Activated T-cell treated with anti-CD3 and anti-CD28 coated beads, Interleukin-2, amount 50 U/mL, for 48 hours (primary cell): ENCODE measurements around the gene UBQLNL.

Experiments used
- DNase-seq, 2 experiments: peaks; one replicate each; pipeline ENCODE4 v3.0.0-alpha.2; 2020

Gene UBQLNL, protein sequence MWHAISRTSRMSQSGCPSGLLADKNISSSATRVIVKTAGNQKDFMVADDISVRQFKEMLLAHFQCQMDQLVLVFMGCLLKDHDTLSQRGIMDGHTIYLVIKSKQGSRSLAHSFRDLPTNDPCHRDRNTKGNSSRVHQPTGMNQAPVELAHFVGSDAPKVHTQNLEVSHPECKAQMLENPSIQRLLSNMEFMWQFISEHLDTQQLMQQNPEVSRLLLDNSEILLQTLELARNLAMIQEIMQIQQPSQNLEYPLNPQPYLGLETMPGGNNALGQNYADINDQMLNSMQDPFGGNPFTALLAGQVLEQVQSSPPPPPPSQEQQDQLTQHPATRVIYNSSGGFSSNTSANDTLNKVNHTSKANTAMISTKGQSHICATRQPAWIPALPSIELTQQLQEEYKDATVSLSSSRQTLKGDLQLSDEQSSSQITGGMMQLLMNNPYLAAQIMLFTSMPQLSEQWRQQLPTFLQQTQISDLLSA

DNA sequence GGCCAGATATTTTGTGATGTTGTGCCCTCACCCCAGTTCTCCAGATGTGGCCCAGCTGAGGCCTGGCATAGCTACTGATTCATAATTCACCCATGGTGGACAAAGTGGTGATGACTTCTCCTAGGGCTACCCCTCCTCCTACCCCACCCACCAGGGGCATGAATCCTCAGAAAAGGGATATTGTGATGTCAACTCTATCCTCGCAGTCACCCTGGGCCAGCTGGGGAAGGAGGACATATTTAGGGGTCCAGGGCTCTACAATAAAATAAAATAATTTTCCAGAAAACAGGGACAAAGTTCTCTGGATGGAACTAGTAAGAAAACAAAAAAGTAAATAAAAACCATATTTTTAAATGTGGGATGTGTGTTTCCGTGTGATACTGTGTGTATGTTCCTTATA is at the start of gene UBQLNL:
Gene UBQLNL (minus strand): TSS at position 101 of the 400 bp plus-strand sequence. CDS start 258 bp downstream, outside the sequence.
- DNase-seq: no peak

DNA sequence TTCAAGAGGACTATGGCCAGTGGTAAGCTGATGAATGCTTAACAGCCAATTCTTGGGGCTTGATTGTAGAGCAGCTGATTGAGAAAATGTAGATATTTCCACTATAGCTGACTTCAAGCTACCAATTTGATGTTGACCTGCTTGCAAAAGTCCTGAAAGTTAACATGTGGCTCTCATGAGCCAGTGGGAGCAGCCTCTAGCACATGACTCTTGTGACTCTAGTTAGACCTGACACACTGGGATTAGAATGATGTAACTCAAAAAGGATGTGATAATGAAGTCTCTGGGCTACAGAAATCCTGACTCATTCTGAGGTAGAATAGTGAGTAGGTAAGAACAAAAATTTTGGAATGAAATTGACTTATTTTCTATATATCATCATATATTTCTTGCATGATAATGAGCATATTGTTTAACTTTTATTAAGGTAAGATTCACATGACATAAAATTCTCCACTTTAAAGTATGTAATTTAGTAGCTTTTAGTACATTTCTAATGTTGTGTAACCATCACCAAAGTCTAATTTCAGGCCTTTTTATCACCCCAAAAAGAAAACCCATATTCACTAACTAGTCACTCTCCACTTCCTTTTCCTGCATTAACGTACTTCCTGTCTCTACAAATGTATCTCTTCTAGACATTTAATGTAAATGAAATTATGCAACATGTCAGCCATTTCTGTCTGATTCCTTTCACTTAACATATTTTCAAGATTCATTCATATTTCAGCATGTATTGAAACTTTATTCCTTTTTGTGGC is 47.9 kb upstream of the UBQLNL start:
- no peak for DNase-seq

DNA sequence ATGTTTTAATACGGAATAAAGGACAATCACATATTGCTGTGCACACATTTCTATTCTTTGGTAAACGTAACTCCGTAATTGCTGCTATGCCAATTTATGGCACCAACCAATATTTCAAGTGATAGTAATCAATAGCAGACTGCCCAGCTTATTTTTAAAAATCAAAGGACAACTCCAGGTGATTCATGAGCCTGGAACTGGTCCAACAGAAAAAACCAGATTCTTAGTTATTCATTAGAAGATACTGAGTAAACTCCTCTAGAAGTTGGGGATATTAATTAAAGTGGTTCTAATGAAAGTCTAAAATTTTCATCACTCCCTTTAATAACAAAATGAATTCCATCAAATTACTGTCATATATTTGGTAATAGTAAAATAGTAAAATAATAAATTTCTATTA is 41.3 kb upstream of the UBQLNL start:
- DNase-seq: no peak

DNA sequence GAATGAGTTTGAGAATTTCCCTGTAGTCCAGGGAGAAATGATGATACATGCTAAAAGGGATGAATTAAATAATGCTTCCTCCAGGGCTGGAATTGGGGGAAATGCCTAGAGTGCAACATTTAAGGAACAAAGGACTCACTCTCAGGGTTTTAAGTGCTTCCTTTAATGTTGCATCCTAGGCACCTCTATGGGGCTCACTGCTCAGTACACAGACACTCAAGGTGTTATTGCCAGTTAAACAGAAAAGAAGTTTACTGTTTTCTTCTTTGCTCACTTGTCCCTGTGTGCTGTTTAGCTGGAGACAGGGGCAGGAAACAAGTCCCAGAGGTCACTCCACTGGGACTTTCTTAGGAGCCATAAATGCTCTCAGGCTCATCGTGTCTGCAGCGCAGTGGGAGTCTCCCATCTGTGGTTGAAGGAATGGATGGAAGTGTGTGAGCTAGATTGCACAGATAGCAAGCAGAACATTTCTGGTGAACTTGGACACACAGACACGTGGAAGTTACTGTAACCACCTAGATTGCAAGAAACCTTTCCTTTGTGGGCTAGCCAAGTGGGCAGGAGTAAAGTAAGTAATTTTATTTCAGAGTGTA is 40.2 kb upstream of the UBQLNL start:
- DNase-seq: no peak

DNA sequence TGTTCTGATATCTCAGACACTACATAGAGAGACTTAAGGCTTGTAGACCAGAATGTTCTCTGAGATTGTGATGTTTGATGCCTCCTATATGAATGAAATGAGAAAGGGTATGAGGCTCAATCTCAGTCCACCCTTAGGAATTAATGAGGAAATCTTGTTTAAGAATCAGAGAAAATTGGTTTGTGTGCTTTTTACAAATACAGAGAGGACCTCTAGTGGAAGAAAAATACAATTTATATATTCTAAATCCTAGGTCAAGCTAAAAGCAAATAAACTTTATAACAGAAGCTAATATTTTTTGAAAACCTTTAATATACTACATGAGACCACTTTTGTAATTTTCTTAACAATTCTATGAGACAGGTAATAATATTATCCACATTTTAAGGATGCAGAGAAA is 36.8 kb upstream of the UBQLNL start:
- DNase-seq: no peak

DNA sequence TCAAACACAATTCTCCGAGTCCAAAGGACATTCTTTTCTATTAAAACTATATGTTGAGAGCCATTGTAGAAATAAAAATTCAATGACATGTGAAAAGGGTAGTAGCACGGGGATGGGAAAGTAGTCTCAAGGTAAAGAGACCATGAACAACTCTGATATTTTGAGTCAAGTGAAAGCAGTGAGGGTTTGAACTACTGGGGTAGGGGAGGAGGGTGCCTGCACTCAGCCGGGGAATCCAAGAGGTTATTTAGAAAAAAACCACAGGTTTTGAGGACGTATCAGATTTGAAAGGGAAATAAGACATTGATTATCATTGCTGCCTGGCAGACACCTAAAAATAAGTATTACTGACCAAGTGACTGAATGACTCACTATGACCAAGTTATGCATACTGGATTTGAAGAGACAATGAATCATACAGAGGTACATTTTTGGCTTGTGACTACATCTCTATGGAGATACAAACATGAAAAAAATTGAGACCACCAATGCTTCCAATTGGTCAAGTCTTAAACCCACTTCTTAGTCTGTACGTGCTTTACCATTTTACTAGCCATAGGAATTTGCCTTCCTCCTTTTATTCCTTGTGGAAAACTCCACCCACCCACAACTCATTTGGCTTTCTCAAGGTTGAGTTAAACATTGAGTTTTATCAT is 34.1 kb upstream of the UBQLNL start:
- DNase-seq: no peak

DNA sequence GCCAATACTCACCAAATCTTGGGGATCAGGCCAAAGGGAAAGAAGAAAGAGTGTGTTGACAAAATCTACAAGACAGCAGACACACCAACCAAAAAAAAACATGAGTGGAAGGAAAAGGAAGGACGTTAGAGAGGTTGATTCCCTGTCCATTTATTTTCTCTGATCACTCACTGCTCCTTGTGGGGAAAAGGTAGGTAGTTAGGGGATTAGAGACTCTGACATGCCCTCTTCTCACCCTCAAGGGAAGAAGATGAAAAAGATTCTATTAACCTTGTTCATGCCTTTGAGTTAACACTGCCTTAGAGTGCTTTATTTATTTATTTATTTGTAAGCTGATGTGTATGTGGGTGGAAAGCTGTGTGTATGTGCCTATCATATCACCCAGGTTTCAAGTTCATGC is 31.9 kb upstream of the UBQLNL start, which contains the start of gene OR52H1:
Gene OR52H1 (minus strand): TSS at position 101 of the 400 bp plus-strand sequence. CDS start 3,035 bp downstream, outside the sequence.
- no peak for DNase-seq

DNA sequence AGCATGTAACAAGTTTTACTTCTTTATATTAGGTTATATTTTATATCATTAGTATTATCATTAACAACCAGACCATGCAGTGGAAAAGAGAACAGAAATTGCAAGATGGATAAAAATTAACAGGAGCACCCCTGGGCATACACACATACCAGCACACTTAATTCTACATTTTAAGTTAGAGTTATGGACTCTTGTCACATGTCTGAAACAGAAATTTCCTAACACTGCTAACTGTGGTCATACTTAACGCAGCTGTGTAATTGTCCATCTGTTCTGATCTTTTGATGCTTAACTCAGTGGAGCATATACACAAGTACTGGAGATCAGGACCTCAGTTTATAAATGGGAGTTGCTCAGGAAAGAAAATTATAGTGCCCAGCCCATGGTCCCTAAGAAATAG is 31.5 kb upstream of the UBQLNL start:
- DNase-seq: no peak

DNA sequence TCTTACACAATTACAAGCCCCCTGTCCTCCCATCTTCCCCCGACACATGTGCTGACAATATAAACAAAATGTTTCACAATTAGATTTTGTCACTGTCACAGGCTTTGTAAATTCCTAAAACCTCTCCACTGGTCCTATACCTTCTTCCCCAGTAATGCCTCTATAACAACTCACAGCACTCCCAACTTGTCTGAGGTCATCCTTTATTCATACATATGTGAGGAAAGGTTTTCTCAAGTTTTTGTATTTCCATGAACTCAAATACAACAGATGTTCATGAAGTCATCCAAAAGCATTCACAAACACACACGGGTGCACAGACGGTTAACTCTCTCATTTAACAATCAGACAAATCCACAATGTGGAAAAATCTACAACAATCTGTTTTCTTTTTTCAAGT is 30.0 kb upstream of the UBQLNL start:
- DNase-seq: no peak

DNA sequence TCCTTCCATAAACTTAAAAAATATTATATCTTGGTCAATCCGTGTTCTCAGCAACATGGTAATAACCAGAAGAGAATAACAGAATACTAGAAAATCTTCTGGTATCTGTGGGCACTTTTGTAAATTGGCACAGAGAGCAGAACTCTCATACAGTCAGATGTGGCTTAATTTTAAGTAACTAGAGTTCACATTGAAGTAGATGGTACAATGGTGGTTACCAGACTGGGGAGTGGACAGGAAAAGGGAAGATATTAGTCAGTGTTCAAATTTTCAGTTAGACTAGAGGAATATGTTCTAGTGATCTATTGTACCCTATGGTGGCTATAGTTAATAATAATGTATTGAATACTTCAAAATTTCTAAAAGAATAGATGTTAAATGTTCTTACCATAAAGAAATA is 24.9 kb upstream of the UBQLNL start:
- DNase-seq: no peak

DNA sequence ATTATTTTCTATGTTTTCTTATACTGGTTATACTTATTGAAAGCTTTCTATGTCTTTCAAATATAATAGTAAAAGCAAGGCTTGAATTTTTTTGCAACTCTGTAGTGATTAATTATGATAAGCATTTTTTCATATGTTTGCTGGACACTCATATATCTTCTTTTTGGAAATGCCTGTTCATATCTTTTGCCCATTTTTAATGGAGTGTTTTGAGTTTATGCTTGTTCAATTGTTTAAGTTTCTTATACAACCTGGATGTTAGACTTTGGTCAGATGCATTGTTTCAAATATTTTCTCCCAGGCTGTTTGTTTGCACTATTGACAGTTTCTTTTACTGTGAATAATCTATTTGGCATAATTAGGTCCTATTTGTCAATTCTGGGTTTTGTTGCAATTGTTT is 20.0 kb upstream of the UBQLNL start:
- no peak for DNase-seq

DNA sequence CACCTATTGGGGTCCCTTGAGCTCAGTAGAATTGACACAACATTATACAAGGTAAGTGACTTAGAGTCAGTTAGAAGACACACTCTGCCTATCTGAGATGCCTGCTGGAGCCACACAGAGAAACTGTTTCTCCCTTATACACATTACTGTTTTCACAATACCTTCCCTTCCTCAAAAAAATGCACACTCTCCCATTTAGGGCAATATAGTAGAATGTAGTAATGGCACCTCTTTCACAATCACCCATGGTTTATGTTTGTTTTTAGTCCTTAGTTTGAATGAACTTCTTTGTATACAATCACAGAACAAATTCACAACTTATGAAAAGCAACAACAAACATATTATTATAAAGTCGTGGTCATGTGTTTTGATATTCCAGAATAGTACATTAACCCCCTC is 17.5 kb upstream of the UBQLNL start:
- no peak for DNase-seq

DNA sequence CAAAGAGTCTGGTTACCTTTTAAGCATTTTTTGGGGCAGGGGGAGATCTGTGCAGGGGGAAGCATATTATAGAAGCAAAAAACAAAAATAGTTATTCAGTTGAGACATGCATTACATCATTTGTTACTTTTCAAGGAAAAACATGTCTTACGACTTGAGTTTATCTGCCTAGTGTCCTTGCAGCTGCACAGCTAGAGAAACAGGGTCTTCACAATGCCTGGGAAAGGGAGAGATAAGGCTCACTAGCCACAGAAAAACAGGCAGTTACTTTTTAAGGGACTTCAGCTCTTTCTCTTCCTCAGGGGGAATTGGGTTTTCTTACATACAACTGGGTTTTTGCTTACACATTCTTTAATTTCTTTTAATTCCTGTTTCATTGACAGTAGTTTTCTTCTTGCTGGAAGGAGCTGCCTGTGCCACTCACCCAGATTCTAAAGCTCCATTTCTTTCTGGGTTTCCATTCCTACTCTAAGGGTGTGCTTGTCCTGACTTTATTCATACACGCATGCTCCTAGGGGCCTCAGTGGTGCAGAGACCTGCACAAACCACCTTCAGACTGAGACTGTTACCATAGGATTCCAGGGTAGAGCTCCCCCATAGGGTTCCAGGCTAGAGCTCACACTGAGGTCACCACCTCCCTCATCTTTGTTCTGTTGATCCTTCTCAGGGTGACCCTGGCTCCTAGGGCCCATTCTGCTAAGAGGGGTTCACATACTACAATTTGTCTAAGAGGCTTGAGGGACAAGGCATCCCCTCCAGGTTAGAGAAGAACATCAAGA is 14.7 kb upstream of the UBQLNL start:
- DNase-seq: no peak

DNA sequence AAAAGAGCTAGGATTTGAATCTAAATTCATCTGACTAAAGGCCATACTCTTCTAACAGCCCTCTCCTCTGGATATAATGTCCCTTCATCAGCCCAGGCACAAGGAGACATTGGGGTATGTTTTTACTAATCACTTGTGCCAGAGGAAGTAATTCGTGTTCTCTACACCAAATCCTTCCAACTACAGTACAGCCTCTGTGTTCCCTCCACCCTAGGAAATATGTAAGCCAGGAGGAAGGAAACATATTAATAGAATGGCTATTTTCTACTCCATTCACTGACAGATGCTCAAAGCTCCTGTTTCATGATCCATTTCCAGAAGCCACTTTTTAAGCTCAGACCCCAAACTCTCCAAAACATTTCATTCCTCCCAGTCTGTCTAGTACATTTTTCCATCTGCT is 12.0 kb upstream of the UBQLNL start:
- DNase-seq: no peak

DNA sequence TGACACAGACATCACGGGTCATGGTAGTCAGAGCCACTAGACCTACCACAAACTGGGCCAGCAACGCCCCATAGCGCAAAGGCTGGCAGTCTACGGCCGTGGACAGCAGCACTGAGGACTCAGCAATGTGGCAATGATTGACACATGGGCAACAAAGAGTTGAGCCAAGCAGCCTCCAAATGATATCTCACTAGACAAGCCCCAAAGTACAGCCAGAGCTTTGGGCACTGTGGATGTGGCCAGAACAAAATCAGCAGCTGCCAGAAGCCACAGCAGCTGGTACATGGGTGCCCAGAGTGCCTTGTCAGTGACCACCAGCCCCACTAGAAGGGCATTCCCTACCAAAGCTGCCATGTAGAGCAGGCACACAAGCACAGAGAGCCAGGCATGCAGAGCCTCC is 11.2 kb upstream of the UBQLNL start:
- no peak for DNase-seq

DNA sequence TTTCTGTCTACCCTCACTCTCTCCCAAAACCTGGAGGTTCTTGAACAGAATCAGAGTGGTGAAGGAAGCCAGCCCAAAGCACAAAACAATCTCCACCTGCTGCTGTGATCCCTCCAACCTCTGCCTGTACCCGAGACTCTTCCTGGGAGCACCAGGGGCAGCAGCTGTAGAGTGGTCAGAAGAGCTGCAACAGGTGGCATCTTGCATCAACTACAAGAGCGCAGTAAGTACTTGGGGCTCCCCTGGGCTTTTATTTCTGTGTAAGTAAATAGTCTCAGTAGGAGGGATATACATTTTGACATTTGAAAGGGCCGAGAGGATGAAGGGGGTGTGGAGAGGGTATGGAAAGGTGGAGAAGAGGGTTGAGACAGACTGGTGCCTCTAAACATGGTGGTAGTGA is 8.3 kb upstream of the UBQLNL start:
- no peak for DNase-seq

DNA sequence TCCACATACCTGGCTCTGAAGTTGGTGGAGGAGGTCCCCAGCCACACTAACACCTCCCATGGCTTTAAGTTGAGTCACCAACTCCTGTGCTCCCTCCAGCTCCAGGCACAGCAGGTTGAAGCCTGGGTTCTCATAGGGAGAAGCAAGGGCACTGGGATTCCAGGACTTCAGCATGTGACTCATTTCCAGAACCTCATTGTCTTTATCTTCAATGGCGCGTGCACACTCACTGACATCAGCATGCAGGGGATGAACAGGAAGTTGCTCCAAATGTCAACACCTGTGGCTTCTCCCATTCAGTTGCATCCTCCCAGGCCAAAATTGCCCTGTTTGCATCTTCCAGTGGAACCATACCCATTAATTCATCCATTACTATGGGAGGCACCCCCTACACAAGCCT is 5.8 kb upstream of the UBQLNL start:
- no peak for DNase-seq

DNA sequence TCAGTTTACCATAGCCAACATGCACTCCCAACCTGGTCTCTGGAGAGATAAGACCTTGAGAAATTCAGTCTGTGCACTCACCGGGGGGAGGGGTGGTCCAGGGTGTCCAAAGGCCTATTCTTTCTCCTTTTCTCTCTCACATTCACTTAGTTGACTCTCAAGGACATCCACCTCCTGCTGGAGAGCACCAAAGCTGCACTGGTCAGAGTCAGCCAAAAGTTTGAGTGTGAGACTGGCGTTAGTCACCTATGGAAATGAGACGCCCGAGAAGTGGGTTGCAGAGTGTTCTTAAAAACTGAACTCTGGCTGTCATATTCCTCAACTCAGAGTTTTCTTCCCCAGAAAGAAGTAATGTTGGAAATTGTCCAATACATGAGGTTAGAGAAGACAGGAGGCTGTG is 5.0 kb upstream of the UBQLNL start:
- DNase-seq: no peak

DNA sequence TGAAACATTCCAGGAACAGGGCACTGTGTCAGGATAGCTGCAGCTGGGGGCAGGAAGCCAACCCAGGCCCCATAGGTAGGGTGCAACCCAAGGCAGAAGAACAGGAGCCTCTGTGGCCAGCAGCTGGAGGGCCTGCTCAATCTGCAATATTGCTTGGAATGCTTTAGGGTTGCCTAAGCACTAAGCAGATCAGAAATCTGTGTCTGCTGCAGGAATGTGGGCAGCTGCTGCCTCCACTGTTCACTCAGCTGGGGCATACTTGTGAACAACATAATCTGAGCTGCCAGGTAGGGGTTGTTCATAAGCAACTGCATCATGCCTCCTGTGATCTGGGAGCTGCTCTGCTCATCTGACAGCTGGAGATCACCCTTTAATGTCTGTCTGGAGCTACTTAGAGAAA is 1.7 kb downstream of the UBQLNL start:
- no peak for DNase-seq

DNA sequence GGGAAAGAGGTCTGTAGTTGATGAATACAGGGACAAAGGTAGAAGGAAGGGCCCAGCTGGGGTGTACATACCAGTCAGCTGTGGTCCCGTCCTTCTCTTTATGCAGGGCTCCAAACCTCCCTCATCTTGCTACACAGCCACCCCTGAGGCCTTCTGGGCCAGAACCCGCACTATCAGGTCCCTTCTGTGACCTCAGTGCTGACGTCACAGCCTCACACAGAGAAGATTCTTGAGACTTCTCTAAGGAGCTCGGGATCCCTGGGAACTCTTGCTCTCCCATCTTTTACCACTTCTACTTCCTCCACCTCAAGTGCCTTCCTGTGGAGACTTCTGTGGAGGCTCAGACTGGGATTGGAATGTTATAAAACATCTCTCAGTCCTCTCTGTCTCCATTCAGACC is 6.7 kb downstream of the UBQLNL start, which contains the start of gene UBQLN3:
Gene UBQLN3 (minus strand): TSS at position 155 of the 400 bp plus-strand sequence. CDS start 399 bp downstream, outside the sequence.
- DNase-seq: no peak

DNA sequence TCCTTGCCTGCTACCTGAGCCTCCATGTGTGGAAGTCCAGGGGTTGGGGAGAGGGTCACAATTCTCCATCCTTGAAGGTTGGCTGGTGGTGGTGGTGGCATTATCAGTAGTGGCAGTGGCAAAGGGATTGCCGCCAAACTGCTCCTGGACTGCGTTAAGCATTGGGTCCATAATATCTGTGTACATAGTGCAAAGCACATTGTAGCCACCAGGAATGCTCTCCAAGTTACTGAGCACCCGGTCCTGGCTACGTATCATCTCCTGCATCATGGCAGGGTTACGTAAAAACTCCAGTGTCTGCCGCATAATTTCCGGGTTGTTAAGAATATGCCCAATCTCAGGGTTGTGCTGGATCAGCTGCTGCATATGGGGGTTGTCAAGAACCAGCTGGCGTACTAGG is 7.9 kb downstream of the UBQLNL start:
- no peak for DNase-seq

DNA sequence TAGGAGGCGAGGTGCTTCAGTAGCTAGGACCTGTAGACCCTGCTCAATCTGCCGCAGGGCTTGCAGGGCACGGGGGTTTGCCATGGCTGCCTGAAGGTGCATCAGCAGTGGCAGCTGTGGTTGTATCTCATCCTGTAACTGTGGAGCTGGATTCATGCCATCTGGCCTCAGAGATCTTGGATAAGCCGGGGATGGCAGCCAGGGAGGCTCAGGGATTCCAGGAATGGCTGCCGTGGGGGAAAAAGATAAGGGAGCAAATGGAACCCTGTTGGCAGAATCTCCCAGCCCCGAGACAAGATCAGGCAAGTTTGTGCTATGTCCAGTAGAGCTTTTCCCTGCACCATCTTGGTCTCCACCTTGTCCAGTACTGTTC is 8.6 kb downstream of the UBQLNL start:
- DNase-seq: no peak
